Lower leg skin (tissue), 4 donors: ENCODE measurements around the gene NFIL3. TPM values are rescaled to one million over a fixed set of nuclear protein-coding genes. Genes with fewer than 3 reads are reported as not detected.

Experiments used
- DNase-seq, 2 donors: peaks; one replicate each; pipeline ENCODE4 v3.0.0-alpha.2; 2019; ENCODE audit warnings: low spot score in 2 of 2
- H3K4me3 ChIP-seq: fragments of 200-600 bp; sonication (generic); 2 replicates; pipeline ENCODE4 v1.5.1; 2017; ENCODE audit warnings: mild to moderate bottlenecking, low read depth; ENCODE audit not compliant: poor library complexity, severe bottlenecking
- POLR2A ChIP-seq, 2 donors: fragments of 450-650 bp; IDR thresholded peaks; one replicate each; pipeline ENCODE4 v1.6.1; 2016 to 2017; ENCODE audit warnings: antibody characterized with exemption in 2 of 2, mild to moderate bottlenecking in 1 of 2, moderate library complexity in 1 of 2
- WGBS, 2 donors: methylation state at CpG; one replicate each; pipeline ENCODE4 v1.1.5; 2018; 5-methylcytosine and 5-hydroxymethylcytosine counted together
- intact Hi-C: fragments of 100-400 bp; cut with DNase I; formaldehyde crosslinking; loops from one replicate; pipeline ENCODE4 v1.15.0; 2023; ENCODE audit warnings: low total_unique reads
- total RNA-seq, 4 donors: library from RNA; depleted of rRNA; stranded (reverse); fragments of >200 nt; gene quantifications; one replicate each; pipeline ENCODE4 v1.1.0, GENCODE V29; 2016
- TF ChIP-seq, protein P1 (sequence below), 3 donors: fragments of 450-650 bp; IDR thresholded peaks; one replicate each; pipeline ENCODE4 v1.5.1; 2016; ENCODE audit warnings: antibody characterized with exemption in 3 of 3, mild to moderate bottlenecking in 3 of 3, moderate library complexity in 2 of 3

Gene NFIL3
- total RNA-seq, 4 donors from 2014 or later, result 23.5 to 42.5 (median 37.6) TPM

- intact Hi-C loops, result loop anchor here (5.0 to 10.0 kb wide), 3 partner anchors 231 to 509 kb away; no protein-coding TSS in a partner anchor
- no peak overlapping the region for H3K4me3 ChIP-seq
- DNase-seq, result peak in 1 of 2 donors; percentile 16
- no peak for TF ChIP-seq POLR2A (IDR thresholded peaks at IDR 0.05)
- TF ChIP-seq, protein P1, sequence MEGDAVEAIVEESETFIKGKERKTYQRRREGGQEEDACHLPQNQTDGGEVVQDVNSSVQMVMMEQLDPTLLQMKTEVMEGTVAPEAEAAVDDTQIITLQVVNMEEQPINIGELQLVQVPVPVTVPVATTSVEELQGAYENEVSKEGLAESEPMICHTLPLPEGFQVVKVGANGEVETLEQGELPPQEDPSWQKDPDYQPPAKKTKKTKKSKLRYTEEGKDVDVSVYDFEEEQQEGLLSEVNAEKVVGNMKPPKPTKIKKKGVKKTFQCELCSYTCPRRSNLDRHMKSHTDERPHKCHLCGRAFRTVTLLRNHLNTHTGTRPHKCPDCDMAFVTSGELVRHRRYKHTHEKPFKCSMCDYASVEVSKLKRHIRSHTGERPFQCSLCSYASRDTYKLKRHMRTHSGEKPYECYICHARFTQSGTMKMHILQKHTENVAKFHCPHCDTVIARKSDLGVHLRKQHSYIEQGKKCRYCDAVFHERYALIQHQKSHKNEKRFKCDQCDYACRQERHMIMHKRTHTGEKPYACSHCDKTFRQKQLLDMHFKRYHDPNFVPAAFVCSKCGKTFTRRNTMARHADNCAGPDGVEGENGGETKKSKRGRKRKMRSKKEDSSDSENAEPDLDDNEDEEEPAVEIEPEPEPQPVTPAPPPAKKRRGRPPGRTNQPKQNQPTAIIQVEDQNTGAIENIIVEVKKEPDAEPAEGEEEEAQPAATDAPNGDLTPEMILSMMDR (IDR thresholded peaks at IDR 0.05), result no peak
- WGBS, 2 donors, result 14 to 20% methylated on average over 3 of the region's 3 CpGs
These were observed 2.6 kb upstream of the NFIL3 start for GRCh38 chr9:91426123-91426745.

DNA sequence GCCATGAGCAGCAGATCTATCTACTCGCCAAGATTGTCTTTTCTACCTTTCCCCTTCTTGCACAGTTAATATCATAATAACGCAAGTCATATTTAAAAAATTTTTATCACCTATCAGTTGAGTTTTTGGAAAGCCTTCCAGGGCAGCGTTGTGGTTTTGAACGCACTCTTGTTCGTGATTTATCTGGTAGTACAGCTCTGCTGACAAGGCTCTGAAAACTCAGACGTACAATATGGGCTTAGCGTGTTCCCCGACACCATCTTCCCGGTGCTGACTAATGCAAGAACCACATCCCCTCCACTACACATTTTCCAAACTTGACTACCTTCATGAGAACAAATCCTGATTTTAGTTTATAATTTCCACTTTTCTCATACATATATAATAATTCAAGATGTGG lies 1.6 kb upstream of the NFIL3 start:
- no peak overlapping the region for H3K4me3 ChIP-seq
- TF ChIP-seq POLR2A (IDR thresholded peaks at IDR 0.05), result no peak
- TF ChIP-seq, protein P1 (IDR thresholded peaks at IDR 0.05), result no peak
- peak in 1 of 2 donors; percentile 23 for DNase-seq
- WGBS, 2 donors, result 53 to 60% methylated on average over 9 of the region's 9 CpGs
- intact Hi-C loops, result loop anchor here (5.0 to 10.0 kb wide), 3 partner anchors 230 to 508 kb away; no protein-coding TSS in a partner anchor

DNA sequence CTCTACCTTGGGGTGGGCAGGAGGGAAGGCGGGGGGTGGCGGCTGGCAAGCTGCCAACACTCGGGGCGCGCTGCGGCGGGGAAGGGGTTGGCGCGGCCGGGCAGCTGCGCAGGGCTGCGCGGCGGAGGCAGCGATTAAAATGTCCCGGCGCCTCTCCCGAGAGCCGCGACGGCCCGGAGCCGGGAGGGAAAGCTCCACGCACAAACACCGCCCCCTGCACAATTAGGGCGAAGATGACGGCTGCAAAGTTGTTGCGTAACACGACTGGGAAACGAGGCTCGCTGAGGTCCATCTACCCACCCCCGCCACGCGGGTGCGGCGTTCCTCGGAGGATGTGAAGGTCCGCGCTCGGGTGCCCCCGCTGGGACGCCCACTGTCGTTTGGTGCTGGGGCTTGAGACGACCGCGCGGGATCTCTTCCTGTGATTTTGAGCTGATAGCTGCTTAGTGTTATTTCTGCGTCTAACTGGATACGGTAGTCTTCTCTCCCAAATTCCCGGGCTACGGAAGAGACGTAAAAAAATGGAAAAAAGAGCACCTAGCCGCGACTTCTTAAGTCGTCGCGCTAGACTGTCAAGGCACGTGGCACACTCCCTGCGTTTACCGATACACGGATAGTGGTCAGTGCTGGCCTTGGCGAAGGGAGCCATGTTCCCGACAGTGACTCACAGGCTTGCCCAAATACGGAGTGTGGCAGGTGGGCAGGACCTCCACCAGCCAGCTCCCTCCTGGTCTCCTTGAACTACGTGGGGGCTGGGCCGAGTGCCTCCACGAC lies 958 bp upstream of the NFIL3 start:
- H3K4me3 ChIP-seq, result peak overlapping the region; percentile 76
- 1 to 2% methylated on average over 54 to 67 of the region's 67 CpGs for WGBS, 2 donors
- DNase-seq, result peak; percentile 88 to 98
- intact Hi-C loops, result loop anchor here (5.0 to 10.0 kb wide), 3 partner anchors 230 to 507 kb away; no protein-coding TSS in a partner anchor
- TF ChIP-seq POLR2A (IDR thresholded peaks at IDR 0.05), result no peak

DNA sequence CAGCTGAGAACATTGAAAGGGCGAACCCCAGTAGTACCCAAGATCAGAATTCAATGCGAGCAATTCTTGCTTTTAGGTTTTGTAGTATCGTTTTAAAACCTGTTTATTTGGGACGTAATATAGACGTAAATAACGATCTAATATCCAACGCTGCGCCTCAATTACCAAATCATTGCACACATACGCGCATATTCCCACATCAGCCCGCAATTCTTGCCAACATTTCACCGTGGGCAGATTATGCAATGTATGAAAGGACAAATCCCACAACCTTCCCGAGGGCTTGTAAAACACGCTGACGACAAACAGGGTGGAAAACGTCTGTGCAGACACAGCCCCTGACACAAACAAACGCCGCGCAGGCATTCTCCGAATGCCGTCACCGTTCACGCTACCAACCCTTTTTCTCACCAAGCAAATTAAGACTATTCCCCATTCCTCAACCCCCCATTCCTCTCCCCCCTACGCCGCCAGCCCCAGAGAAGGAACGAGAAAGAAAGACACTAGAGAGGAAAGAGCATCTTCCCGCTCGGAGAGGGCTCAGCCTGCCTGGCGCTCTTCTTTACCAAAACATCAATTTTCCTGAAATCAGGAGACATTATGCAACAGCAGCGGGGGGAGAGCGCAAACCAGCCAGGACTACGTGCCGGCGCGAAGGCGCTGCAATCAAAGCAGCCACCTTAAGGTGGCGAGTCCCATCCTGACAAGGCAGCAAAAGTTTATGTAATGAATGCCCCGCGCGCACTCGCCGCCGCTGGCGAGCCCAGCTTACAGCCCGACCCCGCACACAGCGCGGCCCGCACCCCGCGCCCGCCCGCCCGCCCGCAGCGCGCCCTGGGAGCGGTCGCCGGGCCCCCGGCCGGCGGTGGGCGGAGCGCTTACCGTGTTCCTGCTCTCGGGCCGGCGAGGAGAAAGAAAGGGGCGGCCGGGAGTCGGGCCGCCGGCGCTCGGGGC lies 597 bp downstream of the NFIL3 start:
- intact Hi-C loops, result loop anchor here (10.0 kb wide), 2 partner anchors 228 to 438 kb away; no protein-coding TSS in a partner anchor
- 0% methylated on average over 37 to 42 of the region's 76 CpGs for WGBS, 2 donors
- peak overlapping the region; percentile 88 for H3K4me3 ChIP-seq
- DNase-seq, result peak; percentile 73 to 94
- TF ChIP-seq POLR2A (IDR thresholded peaks at IDR 0.05), result no peak
- TF ChIP-seq, protein P1 (IDR thresholded peaks at IDR 0.05), result no peak

GRCh38 chr9:91421971-91422757 lies 1.5 kb downstream of the NFIL3 start:
- peak overlapping the region; percentile 88 for H3K4me3 ChIP-seq
- intact Hi-C loops, result loop anchor here (10.0 kb wide), 2 partner anchors 227 to 437 kb away; no protein-coding TSS in a partner anchor
- no peak for TF ChIP-seq POLR2A (IDR thresholded peaks at IDR 0.05)
- TF ChIP-seq, protein P1 (IDR thresholded peaks at IDR 0.05), result no peak
- peak in 1 of 2 donors; percentile 16 for DNase-seq
- WGBS, 2 donors, result 1 to 3% methylated on average over 16 of the region's 16 CpGs
